Ovary (tissue), 9 donors: Measurements from ENCODE around the gene ZNF174. TPM values are rescaled to one million over a fixed set of nuclear protein-coding genes. Genes with fewer than 3 reads are reported as not detected.

Source experiments
- DNase-seq, 5 donors: peaks; one replicate each; pipeline ENCODE4 v3.0.0-alpha.2; 2019 to 2020
- H3K27ac ChIP-seq, 2 donors: fragments of 200-600 bp; one replicate each; pipeline versions ENCODE4 v1.5.1 to v1.8.0; 2019 to 2022
- H3K27me3 ChIP-seq: fragments of 200-600 bp; one replicate; pipeline ENCODE4 v1.8.0; 2022
- H3K36me3 ChIP-seq: fragments of 200-600 bp; sonication (generic); one replicate; pipeline ENCODE4 v1.5.1; 2019
- H3K4me1 ChIP-seq: one replicate; pipeline ENCODE4 v1.8.1; 2013; ENCODE audit warnings: mild to moderate bottlenecking, moderate library complexity; ENCODE audit not compliant: insufficient read depth
- H3K4me3 ChIP-seq: fragments of 200-600 bp; sonication (generic); one replicate; pipeline ENCODE4 v1.5.1; 2017
- H3K9me3 ChIP-seq, 2 donors: fragments of 200-600 bp in 1 of 2; sonication (generic) in 1 of 2; one replicate each; pipeline versions ENCODE4 v1.5.1 to v1.8.1; 2013 to 2019; ENCODE audit warnings: mild to moderate bottlenecking in 1 of 2, moderate library complexity in 1 of 2
- EP300 ChIP-seq: sonication (generic); formaldehyde crosslinking; IDR thresholded peaks from one replicate; pipeline ENCODE4 v1.6.1; 2017; ENCODE audit warnings: antibody characterized with exemption
- POLR2A ChIP-seq: fragments of 450-650 bp; IDR thresholded peaks from one replicate; pipeline ENCODE4 v1.6.1; 2017; ENCODE audit warnings: antibody characterized with exemption, mild to moderate bottlenecking, moderate library complexity
- WGBS, 3 donors: extraction: QIAGEN DNeasy Blood & Tissue Kit in 1 of 3; methylation state at CpG; one replicate each; pipeline versions ENCODE4 v1.1.5 to v1.1.7; 2013 to 2017; 5-methylcytosine and 5-hydroxymethylcytosine counted together
- intact Hi-C, 4 donors: fragments of 100-400 bp; cut with DNase I; formaldehyde crosslinking; loops; one replicate each; pipeline versions ENCODE4 v1.11.0 to v1.15.1; 2022 to 2023
- polyA plus RNA-seq, 2 donors: library from polyadenylated mRNA; stranded (reverse); fragments of 200-250 nt in 1 of 2; fragments of 350-450 nt in 1 of 2; fragmentation: Illumina TruSeq in 1 of 2; extraction: RNeasy Lipid Tissue Mini Kit (QIAGEN cat#74804) in 1 of 2; gene quantifications; one replicate each; pipeline ENCODE4 v1.2.3, GENCODE V29; 2013 to 2014
- total RNA-seq, 7 donors: library from RNA; depleted of rRNA in 2 of 7; stranded (reverse); fragments of >200 nt in 2 of 7; fragmentation: NEBNext Ultra II Directional in 3 of 7; extraction: Animal tissue kit (Norgen Biotek cat#: 25700) in 3 of 7; gene quantifications; one replicate each; pipeline versions ENCODE4 v1.1.0 to v1.2.4, GENCODE V29; 2016 to 2023
- TF ChIP-seq, protein P1 (sequence below), 3 donors: fragments of 450-650 bp in 2 of 3; fragments of 200-600 bp in 1 of 3; IDR thresholded peaks; one replicate each; pipeline versions ENCODE4 v1.5.1 to v1.8.0; 2016 to 2022; ENCODE audit warnings: antibody characterized with exemption in 3 of 3, mild to moderate bottlenecking in 1 of 3
- donor health status: DM: no; HTN: no; CAD: no; lungs with moderate emphysema.
- donor health status: DM: no; HTN: no; CAD: no.
- donor health status: Bipolar disorder and iron deficiency.
- donor health status: DM: yes; HTN: yes; CAD: no.
- donor health status: DM: no; HTN: no; CAD: no.
- donor health status: DM: yes; HTN: yes; CAD: no.

The ZNF174 gene
- total and polyA plus RNA-seq, 9 donors: 10.5 to 22.2 (median 15.1) TPM

DNA sequence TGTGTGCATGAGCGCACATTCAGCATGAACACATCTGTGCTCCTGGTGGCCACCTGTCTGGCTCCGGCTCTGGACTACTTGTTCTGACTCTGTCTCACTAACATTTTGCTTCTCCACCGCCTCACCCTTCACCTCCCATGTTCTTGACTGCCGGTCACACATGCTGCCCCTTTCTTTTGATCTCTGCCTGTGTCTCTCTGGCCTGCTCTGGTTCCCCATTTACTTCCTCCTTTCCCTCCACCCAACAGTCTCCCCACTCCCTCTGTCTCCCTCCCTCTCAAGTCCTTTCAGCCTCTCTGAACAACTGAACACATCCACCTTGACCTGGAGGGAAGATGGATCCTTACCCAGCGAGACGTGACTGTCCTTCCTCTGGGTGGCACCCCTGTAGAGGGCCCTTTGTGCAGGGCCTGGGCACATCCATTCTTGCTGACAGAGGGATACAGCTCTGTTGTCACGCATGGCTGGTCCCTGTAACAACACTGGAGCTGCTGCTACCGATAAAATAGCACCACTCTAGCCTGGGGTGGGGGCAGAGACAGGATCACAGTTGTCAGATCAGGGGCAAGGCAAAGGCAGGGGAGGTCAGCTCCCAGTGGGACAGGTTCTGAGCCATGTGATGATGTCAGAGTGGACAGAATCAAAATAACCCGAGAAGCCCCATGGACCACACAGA is 11.2 kb upstream of the ZNF174 start:
- H3K9me3 ChIP-seq: peaks cover 7 to 57% of the 10 kb centered on the region in 2 donors

DNA sequence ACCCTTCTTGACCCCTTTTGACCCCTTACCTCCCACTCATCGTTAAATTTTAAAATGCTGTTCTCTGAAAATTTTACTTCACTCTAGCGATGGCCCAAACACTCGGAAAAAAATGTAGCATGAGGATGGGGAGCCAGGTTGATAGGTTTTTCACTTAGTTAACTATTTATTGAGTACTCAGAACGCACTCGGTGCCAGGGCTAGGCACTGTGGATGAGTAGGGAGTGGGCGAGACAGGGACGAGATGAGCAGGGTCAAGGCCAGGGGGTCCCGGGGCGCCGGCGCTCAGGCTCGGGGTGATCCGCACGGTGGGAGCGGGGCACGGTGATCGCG is 603 bp upstream of the ZNF174 start:
- TF ChIP-seq, protein P1, sequence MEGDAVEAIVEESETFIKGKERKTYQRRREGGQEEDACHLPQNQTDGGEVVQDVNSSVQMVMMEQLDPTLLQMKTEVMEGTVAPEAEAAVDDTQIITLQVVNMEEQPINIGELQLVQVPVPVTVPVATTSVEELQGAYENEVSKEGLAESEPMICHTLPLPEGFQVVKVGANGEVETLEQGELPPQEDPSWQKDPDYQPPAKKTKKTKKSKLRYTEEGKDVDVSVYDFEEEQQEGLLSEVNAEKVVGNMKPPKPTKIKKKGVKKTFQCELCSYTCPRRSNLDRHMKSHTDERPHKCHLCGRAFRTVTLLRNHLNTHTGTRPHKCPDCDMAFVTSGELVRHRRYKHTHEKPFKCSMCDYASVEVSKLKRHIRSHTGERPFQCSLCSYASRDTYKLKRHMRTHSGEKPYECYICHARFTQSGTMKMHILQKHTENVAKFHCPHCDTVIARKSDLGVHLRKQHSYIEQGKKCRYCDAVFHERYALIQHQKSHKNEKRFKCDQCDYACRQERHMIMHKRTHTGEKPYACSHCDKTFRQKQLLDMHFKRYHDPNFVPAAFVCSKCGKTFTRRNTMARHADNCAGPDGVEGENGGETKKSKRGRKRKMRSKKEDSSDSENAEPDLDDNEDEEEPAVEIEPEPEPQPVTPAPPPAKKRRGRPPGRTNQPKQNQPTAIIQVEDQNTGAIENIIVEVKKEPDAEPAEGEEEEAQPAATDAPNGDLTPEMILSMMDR (IDR thresholded peaks at IDR 0.05): no peak
- TF ChIP-seq EP300 (no peak), POLR2A (no peak)
- Histone ChIP-seq H3K27ac (peak overlapping the region in 1 of 2 donors; percentile 62), H3K4me3 (peak overlapping the region; percentile 65), H3K27me3 (no peaks in the 10 kb centered on the region), H3K36me3 (peaks cover 3% of the 10 kb centered on the region), H3K9me3 (peaks cover 3 to 32% of the 10 kb centered on the region in 2 donors), H3K4me1 (peaks cover 7% of the 10 kb centered on the region)
- 0 to 1% (median 1%) methylated on average over 15 to 18 of the region's 18 CpGs for WGBS, 3 donors
- intact Hi-C loops: loop anchor here in 1 of 4 donors (10.0 kb wide), 2 partner anchors 116 to 194 kb away; partner anchors contain the start of gene ZNF263
- DNase-seq: no peak

More for the DNA sequence above, 11.2 kb upstream of the ZNF174 start:
- Histone ChIP-seq H3K27ac (no peak overlapping the region), H3K4me3 (no peak overlapping the region), H3K27me3 (no peaks in the 10 kb centered on the region), H3K36me3 (no peaks in the 10 kb centered on the region), H3K4me1 (no peaks in the 10 kb centered on the region)
- WGBS, 3 donors: 86 to 94% (median 87%) methylated on average over 9 of the region's 9 CpGs
- no peak for DNase-seq
- intact Hi-C loops: loop anchor here in 1 of 4 donors (2.0 kb wide), 1 partner anchor 15 kb away; no protein-coding TSS in a partner anchor
- TF ChIP-seq, protein P1 (IDR thresholded peaks at IDR 0.05): no peak
- TF ChIP-seq EP300 (no peak), POLR2A (no peak)

- TF ChIP-seq, protein P1 (IDR thresholded peaks at IDR 0.05): no peak
- peaks cover 2% of the 10 kb centered on the region for H3K36me3 ChIP-seq
- H3K9me3 ChIP-seq: peaks cover 3 to 27% of the 10 kb centered on the region in 2 donors
- intact Hi-C loops: loop anchor here in 1 of 4 donors (10.0 kb wide), 2 partner anchors 117 to 193 kb away; partner anchors contain the start of gene ZNF263
- peak overlapping the region; percentile 65 for H3K4me3 ChIP-seq
- H3K4me1 ChIP-seq: peaks cover 7% of the 10 kb centered on the region
- no peak for DNase-seq
- no peaks in the 10 kb centered on the region for H3K27me3 ChIP-seq
- H3K27ac ChIP-seq: peak overlapping the region in 1 of 2 donors; percentile 59
- 24 to 28% (median 24%) methylated on average over 17 of the region's 17 CpGs for WGBS, 3 donors
Measured at GRCh38 chr16:3401719-3402397, 843 bp downstream of the ZNF174 start.

DNA sequence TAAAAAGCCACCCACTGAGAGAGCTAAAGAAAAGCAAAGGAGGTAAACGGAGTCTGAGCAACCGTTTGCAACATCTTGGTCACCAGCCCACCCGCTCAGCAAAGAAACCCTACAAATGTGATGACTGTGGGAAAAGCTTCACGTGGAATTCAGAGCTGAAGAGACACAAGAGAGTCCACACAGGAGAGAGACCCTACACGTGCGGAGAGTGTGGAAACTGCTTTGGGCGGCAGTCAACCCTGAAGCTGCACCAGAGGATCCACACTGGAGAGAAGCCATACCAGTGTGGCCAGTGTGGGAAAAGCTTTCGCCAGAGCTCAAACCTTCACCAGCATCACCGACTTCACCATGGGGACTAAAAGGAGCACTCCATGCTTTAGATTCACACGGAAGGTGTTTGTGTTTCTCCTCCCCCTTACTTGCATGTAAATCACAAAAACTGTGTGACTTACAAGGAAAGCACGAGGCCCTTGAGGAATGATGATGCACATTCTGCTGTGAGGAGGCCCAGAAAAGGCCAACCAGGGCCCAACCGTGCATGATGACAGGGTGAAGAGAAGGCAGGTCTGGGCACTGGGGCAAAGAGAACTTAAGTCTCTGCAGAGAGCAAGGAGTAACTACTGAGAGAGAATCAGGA is 7.7 kb downstream of the ZNF174 start:
- intact Hi-C loops: loop anchor here in 1 of 4 donors (10.0 kb wide), 2 partner anchors 124 to 186 kb away; partner anchors contain the start of gene ZNF263
- Histone ChIP-seq H3K4me3 (no peak overlapping the region), H3K36me3 (no peaks in the 10 kb centered on the region), H3K27ac (no peak overlapping the region), H3K9me3 (peaks cover 10 to 61% of the 10 kb centered on the region in 2 donors), H3K27me3 (no peaks in the 10 kb centered on the region), H3K4me1 (peaks cover under 1% of the 10 kb centered on the region)
- WGBS, 3 donors: 96 to 97% (median 96%) methylated on average over 12 of the region's 12 CpGs
- DNase-seq: no peak
- TF ChIP-seq, protein P1 (IDR thresholded peaks at IDR 0.05): no peak
- no peak for TF ChIP-seq POLR2A
- no peak for TF ChIP-seq EP300
